GM18517 (cell line): ENCODE measurements around the gene P2RX6.
"Not testable (repeated sequence)": the region's sequence is repeated elsewhere in the genome, so short reads cannot be mapped to it uniquely, and the experiment has no call there.

Experiments used
- ATAC-seq: cut with Tn5 transposase; IDR thresholded peaks from one replicate; pipeline ENCODE4 v1.9.1; 2021; ENCODE audit warnings: mild to moderate bottlenecking, moderate library complexity; ENCODE audit not compliant: unreplicated experiment

P2RX6 gene

DNA sequence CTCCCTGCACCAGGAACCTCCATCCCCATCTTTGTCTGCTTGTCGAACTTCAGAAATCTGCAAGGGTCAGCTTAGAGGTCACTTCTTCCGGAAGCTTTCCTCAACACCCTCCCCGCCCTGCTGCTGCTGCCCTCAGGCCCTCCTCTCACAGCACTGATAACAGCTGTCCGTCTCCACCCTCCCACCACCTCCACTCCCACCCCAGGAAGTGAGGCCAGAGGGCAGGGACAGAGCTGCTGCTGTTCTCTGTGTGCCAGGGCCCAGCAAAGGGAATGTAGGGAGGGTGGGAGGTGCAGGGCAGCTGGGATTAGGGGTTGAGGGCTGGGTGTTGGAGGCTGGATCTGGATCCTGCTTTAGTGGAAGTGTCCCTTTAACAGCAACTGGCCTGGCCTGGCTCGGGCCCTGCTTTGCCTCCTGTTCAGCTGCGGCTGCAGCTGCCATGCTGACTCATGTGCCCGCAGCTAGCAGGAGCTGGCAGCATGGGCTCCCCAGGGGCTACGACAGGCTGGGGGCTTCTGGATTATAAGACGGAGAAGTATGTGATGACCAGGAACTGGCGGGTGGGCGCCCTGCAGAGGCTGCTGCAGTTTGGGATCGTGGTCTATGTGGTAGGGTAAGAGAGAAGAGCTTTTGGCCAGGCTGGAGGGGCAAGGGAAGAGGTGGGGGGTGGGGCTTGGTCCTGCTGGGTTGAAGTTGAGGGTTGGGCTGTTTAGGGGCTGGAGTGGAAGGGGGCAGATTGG, at the start of gene P2RX6:
Gene P2RX6 (plus strand): TSS at position 440 of the 740 bp plus-strand sequence. CDS start 10 bp downstream, at position 450.
- ATAC-seq, result no peak

DNA sequence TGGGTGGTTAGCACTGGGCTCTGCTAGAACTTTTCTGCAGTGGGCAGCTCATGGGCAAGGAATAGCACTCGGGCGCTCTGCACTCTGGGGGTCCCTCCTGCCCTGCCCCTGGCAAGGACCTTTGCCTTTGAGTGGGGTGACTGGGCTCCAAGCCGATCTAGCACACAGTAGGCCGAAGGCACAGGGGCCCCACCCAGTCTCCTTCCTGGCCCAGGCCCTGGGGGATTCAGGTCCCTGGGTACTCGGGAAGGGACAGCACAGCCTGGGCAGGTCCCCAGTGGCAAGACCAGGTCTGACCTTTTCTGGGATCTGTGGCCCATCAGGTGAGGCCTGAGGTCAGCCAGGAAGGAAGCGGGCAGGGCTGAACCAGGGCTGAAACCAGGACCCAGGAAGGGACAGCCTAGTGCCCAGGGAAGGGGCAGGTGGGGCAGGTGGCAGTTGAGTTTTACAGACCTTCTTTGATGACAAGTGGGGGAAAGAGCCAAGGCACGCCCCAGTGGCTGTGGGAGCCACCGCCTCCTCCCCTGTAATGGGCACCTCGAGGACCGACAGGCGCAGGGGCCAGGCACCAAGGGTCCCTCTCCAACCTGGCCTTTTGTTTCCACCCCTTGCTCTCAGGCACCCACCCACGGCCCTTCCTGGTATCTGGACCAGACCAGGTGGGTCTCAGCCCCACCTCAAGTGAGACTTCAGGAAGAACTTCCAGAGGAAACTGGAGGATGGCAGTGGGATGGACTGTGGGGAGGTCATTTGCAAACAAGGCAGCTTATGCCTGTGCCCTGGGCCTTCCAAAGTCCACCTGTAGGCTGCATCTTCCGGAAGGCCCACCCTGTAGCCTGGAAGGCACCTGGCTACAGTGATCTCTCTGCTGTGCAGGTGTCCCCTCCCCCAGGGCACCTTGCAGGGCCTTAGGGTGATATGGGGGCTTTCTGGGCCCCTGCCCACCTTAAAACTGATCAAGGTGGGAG, 48.8 kb upstream of the P2RX6 start:
- ATAC-seq, result no peak

GRCh38 chr22:20966883-20967696, 47.9 kb upstream of the P2RX6 start, which contains the start of gene AIFM3:
Gene AIFM3, plus strand, starts transcription at chr22:20967255. Its CDS starts 690 bp downstream, at chr22:20967945.
- no peak for ATAC-seq

- ATAC-seq, result no peak
These were observed 47.2 kb upstream of the P2RX6 start for GRCh38 chr22:20967697-20968211.

DNA sequence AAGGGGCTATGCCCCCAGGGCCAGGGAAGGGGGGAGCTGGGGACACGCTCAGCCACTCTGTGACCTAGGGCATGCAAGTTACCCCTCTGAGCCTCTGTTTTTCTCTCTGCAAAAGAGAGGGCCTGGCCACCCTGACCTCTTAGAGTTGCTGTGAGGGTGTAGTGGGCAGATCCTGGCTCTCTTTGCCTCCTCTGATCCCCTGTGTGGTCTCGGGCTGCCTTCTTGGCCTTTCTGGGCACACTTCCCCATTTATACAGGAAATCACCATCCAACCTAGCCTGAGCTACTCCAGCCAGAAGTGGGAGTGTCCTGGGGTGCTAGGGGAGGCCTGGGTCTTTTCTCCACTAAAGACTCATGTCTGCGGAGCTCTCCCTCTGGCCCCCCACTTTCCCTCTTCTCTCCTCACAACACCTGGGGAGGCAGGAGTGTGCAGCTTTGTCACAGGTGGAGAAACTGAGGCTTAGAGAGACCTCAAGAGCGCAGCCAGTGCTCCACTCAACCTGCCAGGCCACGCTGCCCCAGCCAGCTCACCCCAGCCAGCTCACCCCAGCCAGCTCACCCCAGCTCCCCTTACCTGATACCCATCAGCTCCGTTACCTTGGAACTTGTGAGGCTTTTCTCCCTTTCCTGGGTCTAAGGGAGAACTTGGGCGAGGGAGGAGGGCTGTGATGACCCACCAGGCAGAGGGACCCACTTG, 46.5 kb upstream of the P2RX6 start:
- ATAC-seq, result no peak

DNA sequence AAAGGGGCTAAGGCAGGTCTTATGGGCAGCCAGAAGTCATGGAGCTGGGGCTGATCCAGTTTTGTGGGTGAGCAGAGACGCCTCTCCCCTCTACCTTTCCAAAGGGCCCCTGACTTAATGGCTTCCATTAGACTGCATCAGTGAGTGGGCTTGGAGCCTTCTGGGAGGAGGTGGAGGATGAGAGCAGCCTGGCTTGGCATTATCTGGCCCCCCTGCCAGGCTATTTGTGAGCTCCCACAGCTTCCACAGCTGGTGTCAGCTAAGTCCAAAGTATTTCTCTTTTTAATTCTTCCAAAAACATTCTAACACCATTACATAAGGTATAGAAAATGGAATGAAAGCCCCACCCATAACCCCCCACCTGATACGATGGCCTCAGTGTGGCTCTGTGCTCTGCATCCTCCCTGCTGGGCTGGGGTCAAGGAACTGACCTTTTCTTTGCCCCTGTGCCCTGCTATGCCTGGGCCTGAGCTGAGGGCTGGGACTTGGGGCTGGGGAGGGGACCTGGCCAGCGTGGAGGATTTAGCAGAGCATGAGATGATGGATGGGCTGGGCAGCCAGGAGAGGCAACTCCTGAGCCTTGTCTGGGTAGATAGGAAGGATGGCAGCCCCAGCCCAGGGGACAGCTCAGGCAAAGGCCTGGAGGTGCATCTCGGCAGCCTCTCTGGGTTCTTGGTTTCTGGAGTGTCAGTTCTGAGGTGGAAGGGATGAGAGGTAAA, 43.9 kb upstream of the P2RX6 start:
- no peak for ATAC-seq

DNA sequence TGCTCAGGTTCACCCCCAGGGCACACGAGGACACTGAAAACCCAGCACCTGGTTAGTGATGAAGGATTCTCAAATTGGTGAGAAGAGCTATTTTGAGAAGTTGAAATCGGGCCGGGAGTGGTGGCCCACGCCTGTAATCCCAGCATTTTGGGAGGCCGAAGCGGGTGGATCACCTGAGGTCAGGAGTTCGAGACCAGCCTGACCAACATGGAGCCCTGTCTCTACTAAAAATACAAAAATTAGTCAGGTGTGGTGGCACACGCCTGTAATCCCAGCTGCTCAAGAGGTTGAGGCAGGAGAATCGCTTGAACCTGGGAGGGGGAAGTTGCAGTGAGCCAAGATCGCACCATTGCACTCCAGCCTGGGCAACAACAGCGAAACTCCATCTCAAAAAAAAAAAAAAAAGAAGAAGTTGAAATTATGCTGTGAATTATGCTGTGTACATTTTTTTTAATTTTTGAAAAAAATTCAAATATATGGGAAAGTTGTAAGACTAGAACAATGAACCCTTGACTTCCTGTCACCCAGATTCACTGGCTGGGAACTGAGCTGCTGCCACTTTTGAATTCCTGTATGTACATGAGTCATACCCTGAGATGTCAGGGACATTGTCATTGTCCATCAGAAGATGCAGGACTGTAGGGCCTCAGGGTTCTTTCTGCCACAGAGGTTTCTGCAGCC, 42.8 kb upstream of the P2RX6 start:
- ATAC-seq, result not testable (repeated sequence)

DNA sequence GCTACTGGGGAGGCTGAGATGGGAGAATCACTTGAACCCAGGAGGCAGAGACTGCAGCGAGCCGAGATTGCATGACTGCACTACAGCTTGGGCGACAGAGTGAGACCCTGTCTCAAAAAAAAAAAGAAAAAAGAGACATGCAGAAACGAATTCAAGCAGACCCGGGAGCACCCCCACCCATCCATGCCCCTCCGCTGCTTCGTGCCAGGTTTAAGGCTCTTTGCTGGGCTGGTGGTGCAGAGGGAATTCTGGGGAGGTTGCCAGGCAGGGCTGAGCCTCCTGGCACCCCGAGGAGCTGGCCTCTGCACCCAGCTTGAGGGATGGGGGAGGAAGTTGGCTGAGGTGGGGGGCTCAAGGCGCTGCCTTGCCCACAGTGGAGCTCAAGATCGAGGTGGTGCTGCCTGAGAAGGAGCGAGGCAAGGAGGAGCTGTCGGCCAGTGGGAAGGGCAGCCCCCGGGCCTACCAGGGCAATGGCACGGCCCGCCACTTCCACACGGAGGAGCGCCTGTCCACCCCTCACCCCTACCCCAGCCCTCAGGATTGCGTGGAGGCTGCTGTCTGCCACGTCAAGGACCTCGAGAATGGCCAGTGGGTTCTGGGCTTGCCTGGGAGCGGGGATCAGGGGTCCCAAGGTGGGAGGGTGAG, 41.9 kb upstream of the P2RX6 start:
- no peak for ATAC-seq

- no peak for ATAC-seq
These were observed 41.2 kb upstream of the P2RX6 start for GRCh38 chr22:20973634-20974286.

GRCh38 chr22:20974336-20974955, 40.5 kb upstream of the P2RX6 start:
- ATAC-seq, result no peak

DNA sequence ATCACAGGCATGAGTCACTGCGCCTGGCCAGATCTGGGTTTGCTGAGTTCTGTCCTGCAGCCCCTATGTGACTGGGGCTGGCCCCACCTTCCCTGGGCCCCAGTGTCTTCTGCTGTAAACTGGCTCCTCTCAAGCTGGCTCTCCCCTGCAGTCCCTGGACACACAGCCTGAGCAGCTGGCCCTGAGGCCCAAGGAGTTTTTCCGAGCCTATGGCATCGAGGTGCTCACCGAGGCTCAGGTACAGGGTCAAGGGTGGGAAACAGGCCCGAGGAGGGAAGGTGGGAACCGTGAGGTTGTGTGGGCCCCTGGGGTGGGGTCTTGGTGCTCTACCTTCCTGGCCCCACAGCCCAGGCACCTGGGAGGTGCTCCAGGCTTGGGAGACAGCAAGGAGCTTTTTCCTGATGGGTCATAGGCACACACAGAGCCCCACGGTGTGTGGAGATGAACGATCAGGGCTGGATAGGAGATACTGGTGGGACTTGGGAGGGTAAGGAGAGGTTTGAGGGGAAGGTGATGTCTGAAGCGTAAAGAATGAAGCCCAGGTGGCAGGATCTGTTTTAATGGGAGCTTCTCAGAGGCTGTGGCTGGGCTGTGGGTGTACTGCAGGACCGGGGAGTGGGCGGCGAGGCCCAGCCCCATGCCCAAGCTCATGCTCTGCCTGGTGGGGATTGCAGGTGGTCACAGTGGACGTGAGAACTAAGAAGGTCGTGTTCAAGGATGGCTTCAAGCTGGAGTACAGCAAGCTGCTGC, 39.2 kb upstream of the P2RX6 start:
- ATAC-seq, result no peak

DNA sequence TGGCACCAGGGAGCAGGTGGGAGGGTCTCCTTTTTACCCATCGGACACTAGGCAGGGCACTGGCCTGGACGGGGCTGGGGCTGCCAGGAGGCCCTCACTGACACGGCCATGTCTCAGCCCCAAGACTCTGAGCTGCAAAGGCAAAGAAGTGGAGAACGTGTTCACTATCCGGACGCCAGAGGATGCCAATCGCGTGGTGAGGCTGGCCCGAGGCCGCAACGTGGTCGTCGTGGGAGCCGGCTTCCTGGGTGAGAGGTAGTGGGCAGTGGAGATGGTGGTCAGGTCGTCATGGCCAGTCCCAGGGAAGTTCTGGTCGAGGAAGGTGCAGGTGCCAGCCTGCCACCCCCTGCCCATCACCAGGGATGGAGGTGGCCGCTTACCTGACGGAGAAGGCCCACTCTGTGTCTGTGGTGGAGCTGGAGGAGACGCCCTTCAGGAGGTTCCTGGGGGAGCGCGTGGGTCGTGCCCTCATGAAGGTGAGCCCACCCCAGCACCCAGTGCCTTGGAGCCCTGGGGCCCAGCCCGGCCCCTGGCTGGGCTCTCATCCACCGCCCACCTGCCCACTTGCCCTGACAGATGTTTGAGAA, 38.6 kb upstream of the P2RX6 start:
- no peak for ATAC-seq

DNA sequence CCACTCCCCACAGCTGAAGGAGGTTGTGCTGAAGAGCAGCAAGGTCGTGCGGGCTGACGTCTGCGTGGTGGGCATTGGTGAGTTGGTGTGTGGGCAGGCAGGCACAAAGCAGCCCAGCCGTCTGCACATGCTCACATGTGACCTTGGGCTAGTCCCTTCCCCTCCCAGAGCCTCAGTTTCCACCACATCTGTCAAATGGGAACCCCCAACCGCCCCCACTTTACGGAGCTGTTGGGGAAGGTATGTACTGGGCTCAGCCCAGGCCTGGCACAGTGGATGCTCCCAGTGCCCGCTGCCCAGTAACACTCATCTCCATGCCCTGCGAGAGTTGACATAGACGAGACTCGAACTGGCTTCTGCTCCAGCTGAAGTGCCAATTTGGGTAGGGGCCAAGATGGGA, 37.9 kb upstream of the P2RX6 start:
- no peak for ATAC-seq

DNA sequence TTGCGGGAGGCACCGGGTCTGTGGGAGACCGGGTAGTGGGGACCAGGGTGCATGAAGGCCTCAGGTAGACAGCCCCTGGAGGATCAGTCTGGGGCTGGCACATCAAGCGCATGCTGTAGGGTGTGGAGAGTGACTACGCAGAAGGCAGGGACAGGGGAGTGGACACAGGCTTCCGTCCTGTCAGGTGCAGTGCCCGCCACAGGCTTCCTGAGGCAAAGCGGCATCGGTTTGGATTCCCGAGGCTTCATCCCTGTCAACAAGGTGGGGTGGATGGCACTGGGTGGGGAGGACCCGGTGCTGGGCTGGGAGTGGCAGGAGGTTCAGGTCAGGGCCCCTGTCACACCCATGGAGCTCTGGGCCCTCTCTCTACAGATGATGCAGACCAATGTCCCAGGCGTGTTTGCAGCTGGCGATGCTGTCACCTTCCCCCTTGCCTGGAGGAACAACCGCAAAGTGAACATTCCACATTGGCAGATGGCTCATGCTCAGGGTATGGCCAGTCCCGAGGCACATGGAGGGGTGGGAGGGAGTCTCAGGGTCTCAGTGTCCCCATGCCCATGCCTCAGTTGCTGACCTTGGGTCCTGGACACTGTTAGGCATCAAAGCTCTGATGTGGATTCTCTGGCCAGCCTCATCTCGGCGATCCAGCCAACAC, 37.3 kb upstream of the P2RX6 start:
- ATAC-seq, result no peak

- no peak for ATAC-seq
These were observed 36.5 kb upstream of the P2RX6 start for GRCh38 chr22:20978419-20978818.
